ENCODE data around the gene KCNQ1. TPM values are rescaled to one million over a fixed set of nuclear protein-coding genes. Genes with fewer than 3 reads are reported as not detected.

Gene KCNQ1
- total and polyA plus RNA-seq, 2 of the 13 experiments (the other 11 are each of a cell fraction or from before 2014, with no cell fraction given), result 0.02 to 0.08 TPM

DNA sequence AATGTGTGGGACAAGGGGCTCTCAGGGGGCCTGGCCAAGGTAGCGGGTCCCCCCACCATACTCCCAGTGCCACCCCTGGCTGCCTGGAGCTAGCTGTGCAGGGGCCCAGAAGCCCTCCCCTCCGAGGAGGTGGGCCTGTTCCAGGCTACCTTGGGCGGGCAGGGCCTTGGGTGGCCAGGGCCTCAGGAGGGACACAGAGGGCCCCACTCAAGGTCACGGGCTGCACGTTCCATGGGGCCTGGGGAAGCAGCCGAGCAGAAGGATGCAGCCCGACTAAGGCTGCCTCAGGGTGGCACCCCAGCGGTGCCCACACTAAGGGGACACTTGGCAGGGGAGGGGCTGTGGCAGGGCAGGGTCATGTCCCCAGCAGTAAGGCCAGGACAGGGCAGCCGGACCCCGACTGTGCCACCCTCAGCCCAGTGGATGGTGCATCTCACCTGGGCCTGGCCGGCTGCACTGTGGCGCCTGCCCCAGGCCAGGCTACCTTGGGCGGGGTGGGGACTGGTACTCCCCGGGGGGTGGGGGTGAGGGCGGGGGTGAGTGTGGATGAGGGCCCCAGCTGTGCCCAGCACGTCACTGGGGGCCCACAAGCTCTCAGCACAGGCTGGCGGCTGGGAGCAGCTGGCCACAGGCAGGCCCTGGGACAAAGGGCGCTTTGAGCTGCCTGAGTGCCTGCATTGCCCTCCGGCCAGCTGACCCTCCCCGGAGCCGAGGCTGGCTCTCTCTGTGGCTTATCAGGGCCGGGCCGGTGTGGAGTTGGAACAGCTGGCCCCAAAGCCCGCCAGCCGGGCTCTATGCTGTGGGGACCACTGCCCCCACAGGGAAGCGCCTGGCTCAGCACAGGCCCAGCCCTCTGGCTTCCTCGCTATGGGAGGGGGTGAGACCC, 117.1 kb downstream of the KCNQ1 start (continued):
- TF ChIP-seq ZHX2 (IDR thresholded peaks at IDR 0.05; ENCODE audit: low read depth) (no peak), ZHX2 (CRISPR knock-in tag; IDR thresholded peaks at IDR 0.05; ENCODE audit: borderline replicate concordance) (no peak), DR1 (CRISPR knock-in tag; IDR thresholded peaks at IDR 0.05) (no peak), GATA4 (IDR thresholded peaks at IDR 0.05; ENCODE audit: borderline replicate concordance, low read depth) (no peak; the same call in 1 of the 2 replicates), RFXANK (CRISPR knock-in tag; IDR thresholded peaks at IDR 0.05) (no peak), ZNF556 (CRISPR knock-in tag; IDR thresholded peaks at IDR 0.05; ENCODE audit: borderline replicate concordance) (0 out of 2 replicates have a peak, but pooled peaks have one; percentile 36), HNF4G (IDR thresholded peaks at IDR 0.05; ENCODE audit: borderline replicate concordance, low read depth, low read length) (peak; percentile 37; the same call in 1 of the 2 replicates), HNF4G (CRISPR knock-in tag; IDR thresholded peaks at IDR 0.05; ENCODE audit: borderline replicate concordance, low read depth) (no peak; the same call in 1 of the 2 replicates), BORCS8-MEF2B (CRISPR knock-in tag; IDR thresholded peaks at IDR 0.05) (peak; percentile 28; the same call in 1 of the 2 replicates), DNMT1 (CRISPR knock-in tag; IDR thresholded peaks at IDR 0.05) (no peak; the same call in 1 of the 2 replicates), POLR2A (IDR thresholded peaks at IDR 0.05; ENCODE audit: insufficient read depth in 1 of 2, low read depth in 2 of 2, low read length in 2 of 2) (no peak), SYNCRIP (IDR thresholded peaks at IDR 0.05; ENCODE audit: insufficient read depth, low read depth, low read length) (no peak), ZFAT (CRISPR knock-in tag; conservative IDR thresholded peaks at IDR 0.05) (no peak), KLF16 (CRISPR knock-in tag; IDR thresholded peaks at IDR 0.05) (no peak; a peak in 1 of 4 replicates), YY1 (IDR thresholded peaks at IDR 0.05; ENCODE audit: insufficient read depth, insufficient replicate concordance, low read depth, low read length) (peak; percentile 36), POGK (CRISPR knock-in tag; conservative IDR thresholded peaks at IDR 0.05) (no peak; the same call in 1 of the 2 replicates), BCL6 (CRISPR knock-in tag; IDR thresholded peaks at IDR 0.05) (no peak; the same call in 1 of the 2 replicates), SRSF1 (optimal IDR thresholded peaks at IDR 0.05; ENCODE audit: low read depth, low read length) (no peak), ZNF296 (CRISPR knock-in tag; conservative IDR thresholded peaks at IDR 0.05) (0 out of 2 replicates have a peak, but pooled peaks have one; percentile 56)
- TF ChIP-seq, protein P1, sequence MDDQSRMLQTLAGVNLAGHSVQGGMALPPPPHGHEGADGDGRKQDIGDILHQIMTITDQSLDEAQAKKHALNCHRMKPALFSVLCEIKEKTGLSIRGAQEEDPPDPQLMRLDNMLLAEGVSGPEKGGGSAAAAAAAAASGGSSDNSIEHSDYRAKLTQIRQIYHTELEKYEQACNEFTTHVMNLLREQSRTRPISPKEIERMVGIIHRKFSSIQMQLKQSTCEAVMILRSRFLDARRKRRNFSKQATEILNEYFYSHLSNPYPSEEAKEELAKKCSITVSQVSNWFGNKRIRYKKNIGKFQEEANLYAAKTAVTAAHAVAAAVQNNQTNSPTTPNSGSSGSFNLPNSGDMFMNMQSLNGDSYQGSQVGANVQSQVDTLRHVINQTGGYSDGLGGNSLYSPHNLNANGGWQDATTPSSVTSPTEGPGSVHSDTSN (CRISPR knock-in tag; IDR thresholded peaks at IDR 0.05; ENCODE audit: borderline replicate concordance), result no peak

Data from HepG2 (cell line).